HG02870 (cell line): ENCODE measurements around the gene PRPH2.
"Not testable (repeated sequence)": the region's sequence is repeated elsewhere in the genome, so short reads cannot be mapped to it uniquely, and the experiment has no call there.

Experiments used
- ATAC-seq: cut with Tn5 transposase; IDR thresholded peaks from one replicate; pipeline ENCODE4 v1.9.1; 2021; ENCODE audit warnings: mild to moderate bottlenecking, moderate library complexity; ENCODE audit not compliant: unreplicated experiment

The PRPH2 gene

GRCh38 chr6:42702200-42702599 lies 20.2 kb downstream of the PRPH2 start:
- no peak for ATAC-seq

- ATAC-seq, result no peak
These were observed 24.2 kb downstream of the PRPH2 start for GRCh38 chr6:42698217-42698616.

- no peak for ATAC-seq
These were observed 25.1 kb downstream of the PRPH2 start for GRCh38 chr6:42697268-42697655.

- ATAC-seq, result no peak
These were observed 25.7 kb downstream of the PRPH2 start for GRCh38 chr6:42696526-42697267.

- no peak for ATAC-seq
These were observed 27.8 kb downstream of the PRPH2 start for GRCh38 chr6:42694586-42694985.

GRCh38 chr6:42693725-42694323 lies 28.6 kb downstream of the PRPH2 start:
- no peak for ATAC-seq

- no peak for ATAC-seq
These were observed 30.1 kb downstream of the PRPH2 start for GRCh38 chr6:42692137-42692911.

GRCh38 chr6:42690872-42691271 lies 31.5 kb downstream of the PRPH2 start:
- ATAC-seq, result no peak

GRCh38 chr6:42690151-42690702 lies 32.2 kb downstream of the PRPH2 start:
- ATAC-seq, result no peak

- no peak for ATAC-seq
These were observed 33.0 kb downstream of the PRPH2 start for GRCh38 chr6:42689371-42689770.

- ATAC-seq, result no peak
These were observed 34.1 kb downstream of the PRPH2 start for GRCh38 chr6:42688281-42688680.

- no peak for ATAC-seq
These were observed 43.0 kb downstream of the PRPH2 start for GRCh38 chr6:42679358-42679757.

GRCh38 chr6:42674780-42675179 lies 47.6 kb downstream of the PRPH2 start:
- no peak for ATAC-seq

GRCh38 chr6:42674368-42674767 lies 48.0 kb downstream of the PRPH2 start:
- ATAC-seq, result not testable (repeated sequence)

GRCh38 chr6:42664718-42665117 lies 57.7 kb downstream of the PRPH2 start:
- ATAC-seq, result no peak

GRCh38 chr6:42661540-42662153 lies 60.8 kb downstream of the PRPH2 start:
- ATAC-seq, result no peak

- ATAC-seq, result no peak
These were observed 62.6 kb downstream of the PRPH2 start for GRCh38 chr6:42659806-42660205.

GRCh38 chr6:42653851-42654250 lies 68.5 kb downstream of the PRPH2 start:
- no peak for ATAC-seq

- ATAC-seq, result no peak
These were observed 70.2 kb downstream of the PRPH2 start for GRCh38 chr6:42652024-42652746.
